PC-9 (cell line): ENCODE measurements around the gene DRD2. TPM values are rescaled to one million over a fixed set of nuclear protein-coding genes. Genes with fewer than 3 reads are reported as not detected.

Source experiments
- BruUV-seq: library from RNA; stranded (reverse); fragments of 400-500 nt; replicated peaks from 2 replicates; lab custom pipeline; 2021; lab: Mats Ljungman, UMichigan
- CTCF ChIA-PET: fragments of 300-600 bp; sonication (Branson Sonifier 250); formaldehyde crosslinking; loops from one replicate; lab custom pipeline; 2022; ENCODE audit warnings: antibody characterized with exemption; lab: Charles Lee
- POLR2A ChIA-PET: fragments of 300-600 bp; sonication (Branson Sonifier 250); formaldehyde crosslinking; loops from one replicate; lab custom pipeline; 2022; ENCODE audit warnings: antibody characterized with exemption; ENCODE audit not compliant: unreplicated experiment; lab: Charles Lee
- DNase-seq, 2 experiments: peaks; one replicate each; pipeline versions ENCODE4 v3.0.0 to v3.0.0-alpha.2; 2015 to 2022; ENCODE audit warnings: mixed read lengths in 1 of 2
- H2AFZ ChIP-seq: fragments of 200-600 bp; sonication (generic); 2 replicates; pipeline ENCODE4 v1.8.1; 2017; ENCODE audit warnings: antibody characterized with exemption
- H3F3A ChIP-seq: fragments of 200-600 bp; sonication (generic); 2 replicates; pipeline ENCODE4 v1.8.1; 2017; ENCODE audit warnings: antibody characterized with exemption, mild to moderate bottlenecking, low read depth; ENCODE audit not compliant: insufficient read depth
- H3K27ac ChIP-seq: fragments of 200-600 bp; sonication (generic); 2 replicates; pipeline ENCODE4 v1.6.1; 2016; ENCODE audit warnings: mixed run types
- H3K27me3 ChIP-seq: fragments of 200-600 bp; sonication (generic); 2 replicates; pipeline ENCODE4 v1.6.1; 2016; ENCODE audit warnings: low read depth, mixed run types; ENCODE audit not compliant: insufficient read depth
- H3K36me3 ChIP-seq: fragments of 200-600 bp; sonication (generic); 2 replicates; pipeline ENCODE4 v1.6.1; 2016; ENCODE audit warnings: low read depth, mixed run types
- H3K4me1 ChIP-seq: fragments of 200-600 bp; sonication (generic); replicated peaks from 2 replicates; pipeline ENCODE4 v1.6.1; 2016; ENCODE audit warnings: mixed run types; ENCODE audit not compliant: insufficient read depth
- H3K4me2 ChIP-seq: fragments of 200-600 bp; sonication (generic); 2 replicates; pipeline ENCODE4 v1.6.1; 2017; ENCODE audit warnings: mixed run types
- H3K4me3 ChIP-seq: fragments of 200-600 bp; sonication (generic); 2 replicates; pipeline ENCODE4 v1.6.1; 2016; ENCODE audit warnings: mixed run types
- H3K79me2 ChIP-seq: fragments of 200-600 bp; sonication (generic); 2 replicates; pipeline ENCODE4 v1.6.1; 2017; ENCODE audit warnings: low read depth, mixed run types
- H3K9me2 ChIP-seq: fragments of 200-600 bp; sonication (generic); 2 replicates; pipeline ENCODE4 v1.8.1; 2017; ENCODE audit warnings: mild to moderate bottlenecking; ENCODE audit not compliant: insufficient read depth
- H3K9me3 ChIP-seq: fragments of 200-600 bp; sonication (generic); 2 replicates; pipeline ENCODE4 v1.8.1; 2016; ENCODE audit warnings: low read depth; ENCODE audit not compliant: insufficient read depth
- H4K20me1 ChIP-seq: fragments of 200-600 bp; sonication (generic); 2 replicates; pipeline ENCODE4 v1.8.1; 2017; ENCODE audit not compliant: insufficient read depth
- EZH2 ChIP-seq: fragments of 200-600 bp; sonication (generic); IDR thresholded peaks from 2 replicates; pipeline ENCODE4 v1.8.0; 2017; ENCODE audit warnings: antibody characterized with exemption, low read depth
- intact Hi-C: fragments of 100-400 bp; cut with micrococcal nuclease; formaldehyde crosslinking; loops from one replicate; pipeline ENCODE4 v1.10.0; 2022; ENCODE audit not compliant: unreplicated experiment
- total RNA-seq: library from RNA; stranded (reverse); gene quantifications from 2 replicates; pipeline ENCODE4 v1.2.3, GENCODE V29; 2021
- TF ChIP-seq, protein P1 (sequence below): fragments of 200-600 bp; sonication (generic); conservative IDR thresholded peaks from 2 replicates; pipeline ENCODE4 v1.6.1; 2017; ENCODE audit warnings: mixed run types, antibody characterized with exemption, mild to moderate bottlenecking, moderate library complexity

DRD2 gene
- total RNA-seq, 1 experiment from 2014 or later, result not detected

DNA sequence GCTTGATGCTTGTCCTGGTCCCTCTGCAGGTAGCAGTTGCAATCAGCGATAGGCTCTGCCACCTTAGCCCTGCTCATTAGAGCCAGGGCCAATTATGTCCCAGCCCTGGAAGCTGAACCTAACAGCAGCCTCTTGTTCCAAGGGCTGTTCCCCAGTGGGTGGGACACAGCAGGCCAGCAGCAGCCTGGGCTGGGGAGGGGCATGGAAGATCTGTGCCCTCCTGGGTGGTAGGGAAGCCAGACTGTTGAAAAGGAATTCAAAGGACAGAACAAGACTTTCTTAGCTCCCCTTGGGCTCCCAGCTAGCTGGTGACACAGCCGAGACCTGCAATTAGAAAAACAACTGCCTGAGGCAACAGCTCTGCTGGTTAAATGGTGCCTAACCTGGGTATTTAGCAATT lies 17.4 kb downstream of the DRD2 start:
- no TSS peak for BruUV-seq
- Histone ChIP-seq H3K79me2 (no peaks in the 10 kb centered on the region), H3K9me3 (no peaks in the 10 kb centered on the region), H3K4me1 (no peaks in the 10 kb centered on the region), H4K20me1 (no peaks in the 10 kb centered on the region), H3K4me3 (no peak overlapping the region), H3K9me2 (no peaks in the 10 kb centered on the region), H3K27me3 (peaks cover 59% of the 10 kb centered on the region), H3K27ac (no peak overlapping the region), H3K4me2 (no peak overlapping the region), H3K36me3 (no peaks in the 10 kb centered on the region), H2AFZ (no peak overlapping the region), H3F3A (no peaks in the 10 kb centered on the region)
- no peak for DNase-seq
- ChIA-PET CTCF (no interaction called here), POLR2A (no interaction called here)
- no peak for TF ChIP-seq EZH2
- intact Hi-C loops, result no loop called here

DNA sequence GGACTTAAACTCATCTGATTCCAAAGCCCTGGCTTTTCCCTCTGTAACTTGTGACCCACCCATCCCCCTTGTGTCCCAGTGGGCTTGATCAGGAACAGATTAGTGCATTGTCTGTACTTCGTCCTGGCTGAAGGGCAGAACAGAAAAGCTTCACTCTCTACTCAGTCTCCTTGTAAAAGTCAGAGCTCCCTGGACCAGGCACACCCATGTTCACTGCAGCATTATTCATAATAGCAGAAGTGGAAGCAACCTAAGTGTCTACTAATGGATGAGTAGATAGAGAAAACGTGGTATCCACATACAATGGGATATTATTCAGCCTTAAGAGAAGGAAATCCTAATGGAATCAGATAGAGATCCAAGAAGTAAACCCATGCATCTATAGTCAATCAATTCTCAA lies 20.7 kb downstream of the DRD2 start:
- no peaks in the 10 kb centered on the region for H3K4me1 ChIP-seq
- H3K27ac ChIP-seq, result no peak overlapping the region
- no peaks in the 10 kb centered on the region for H3K36me3 ChIP-seq
- H3K27me3 ChIP-seq, result peaks cover 67% of the 10 kb centered on the region
- H3K9me3 ChIP-seq, result no peaks in the 10 kb centered on the region
- intact Hi-C loops, result no loop called here
- TF ChIP-seq EZH2, result no peak
- TF ChIP-seq, protein P1, sequence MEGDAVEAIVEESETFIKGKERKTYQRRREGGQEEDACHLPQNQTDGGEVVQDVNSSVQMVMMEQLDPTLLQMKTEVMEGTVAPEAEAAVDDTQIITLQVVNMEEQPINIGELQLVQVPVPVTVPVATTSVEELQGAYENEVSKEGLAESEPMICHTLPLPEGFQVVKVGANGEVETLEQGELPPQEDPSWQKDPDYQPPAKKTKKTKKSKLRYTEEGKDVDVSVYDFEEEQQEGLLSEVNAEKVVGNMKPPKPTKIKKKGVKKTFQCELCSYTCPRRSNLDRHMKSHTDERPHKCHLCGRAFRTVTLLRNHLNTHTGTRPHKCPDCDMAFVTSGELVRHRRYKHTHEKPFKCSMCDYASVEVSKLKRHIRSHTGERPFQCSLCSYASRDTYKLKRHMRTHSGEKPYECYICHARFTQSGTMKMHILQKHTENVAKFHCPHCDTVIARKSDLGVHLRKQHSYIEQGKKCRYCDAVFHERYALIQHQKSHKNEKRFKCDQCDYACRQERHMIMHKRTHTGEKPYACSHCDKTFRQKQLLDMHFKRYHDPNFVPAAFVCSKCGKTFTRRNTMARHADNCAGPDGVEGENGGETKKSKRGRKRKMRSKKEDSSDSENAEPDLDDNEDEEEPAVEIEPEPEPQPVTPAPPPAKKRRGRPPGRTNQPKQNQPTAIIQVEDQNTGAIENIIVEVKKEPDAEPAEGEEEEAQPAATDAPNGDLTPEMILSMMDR, result no peak
- no peak overlapping the region for H3K4me2 ChIP-seq
- no peak for DNase-seq
- no peaks in the 10 kb centered on the region for H3K79me2 ChIP-seq
- no TSS peak for BruUV-seq
- H3K9me2 ChIP-seq, result no peaks in the 10 kb centered on the region
- no peaks in the 10 kb centered on the region for H3F3A ChIP-seq
- no peak overlapping the region for H2AFZ ChIP-seq
- ChIA-PET CTCF (no interaction called here), POLR2A (no interaction called here)
- no peaks in the 10 kb centered on the region for H4K20me1 ChIP-seq
- no peak overlapping the region for H3K4me3 ChIP-seq

DNA sequence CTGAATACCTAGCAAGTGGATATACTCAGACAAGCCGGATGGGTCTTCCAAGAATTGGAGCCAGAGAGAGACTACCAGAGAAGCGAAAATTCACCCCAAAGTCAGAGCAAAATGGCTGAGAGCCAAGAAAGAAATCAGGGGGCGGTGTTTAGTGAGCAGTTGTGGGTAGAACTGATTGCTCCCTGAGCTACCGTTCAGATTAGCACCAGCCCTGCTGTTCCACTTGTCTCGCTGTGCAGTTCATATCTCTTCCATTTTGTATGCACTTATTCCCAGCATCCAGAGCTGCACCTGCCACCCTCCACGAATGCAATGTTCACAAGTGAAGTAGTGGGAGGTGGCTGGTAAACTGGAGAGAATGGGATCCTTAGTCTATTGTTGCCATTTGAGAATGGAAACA lies 25.5 kb downstream of the DRD2 start:
- no peaks in the 10 kb centered on the region for H3K79me2 ChIP-seq
- TF ChIP-seq EZH2, result no peak
- TF ChIP-seq, protein P1, result no peak
- H3K36me3 ChIP-seq, result no peaks in the 10 kb centered on the region
- BruUV-seq, result no TSS peak
- DNase-seq, result no peak
- no peaks in the 10 kb centered on the region for H3K4me1 ChIP-seq
- no peaks in the 10 kb centered on the region for H3F3A ChIP-seq
- H2AFZ ChIP-seq, result no peak overlapping the region
- ChIA-PET POLR2A (interaction anchor here (0.6 kb wide), 1 partner anchor 1261 kb away, joined by 20 read pairs; no protein-coding TSS in a partner anchor), CTCF (no interaction called here)
- no peak overlapping the region for H3K4me3 ChIP-seq
- no peak overlapping the region for H3K4me2 ChIP-seq
- H4K20me1 ChIP-seq, result no peaks in the 10 kb centered on the region
- H3K27me3 ChIP-seq, result peaks cover 87% of the 10 kb centered on the region
- no peaks in the 10 kb centered on the region for H3K9me3 ChIP-seq
- H3K9me2 ChIP-seq, result no peaks in the 10 kb centered on the region
- intact Hi-C loops, result no loop called here
- no peak overlapping the region for H3K27ac ChIP-seq

DNA sequence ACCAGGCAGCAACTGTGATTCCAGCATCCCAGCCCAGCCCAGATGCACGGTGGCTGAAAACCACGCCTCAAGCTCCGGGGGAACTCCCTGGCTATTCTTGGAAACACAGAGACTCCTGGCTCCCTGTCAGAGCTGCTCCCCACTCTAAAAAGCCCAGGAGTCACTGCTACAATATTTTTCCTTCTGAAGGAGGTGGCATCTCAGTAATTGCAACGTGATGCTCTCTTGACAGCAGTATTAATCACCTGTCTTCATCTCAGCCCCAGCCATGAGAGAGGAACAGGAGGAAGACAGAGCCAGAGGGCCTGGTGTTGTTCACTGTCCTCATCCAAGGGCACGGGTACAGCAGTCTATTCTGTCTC lies 26.9 kb downstream of the DRD2 start:
- no peak overlapping the region for H2AFZ ChIP-seq
- intact Hi-C loops, result no loop called here

More for the DNA sequence above, 26.9 kb downstream of the DRD2 start:
- Histone ChIP-seq H3K9me2 (no peaks in the 10 kb centered on the region), H3K9me3 (no peaks in the 10 kb centered on the region), H4K20me1 (no peaks in the 10 kb centered on the region), H3K27me3 (peaks cover 90% of the 10 kb centered on the region), H3F3A (no peaks in the 10 kb centered on the region), H3K4me3 (no peak overlapping the region), H3K27ac (no peak overlapping the region), H3K36me3 (no peaks in the 10 kb centered on the region), H3K4me2 (no peak overlapping the region), H3K79me2 (no peaks in the 10 kb centered on the region), H3K4me1 (no peaks in the 10 kb centered on the region)
- TF ChIP-seq, protein P1, result no peak
- no peak for TF ChIP-seq EZH2
- no TSS peak for BruUV-seq
- POLR2A ChIA-PET, result no interaction called here
- DNase-seq, result no peak
- CTCF ChIA-PET, result no interaction called here
